Activated CD4-positive, alpha-beta T cell treated with anti-CD3 and anti-CD28 coated beads, Interleukin-10, Interleukin-2, amounts not matched to agents 100 ng/mL and 50 ng/mL, durations not matched to agents 16 hours and 8 hours (primary cell): ENCODE results near the gene SFXN2.
"Not testable (repeated sequence)": the region's sequence is repeated elsewhere in the genome, so short reads cannot be mapped to it uniquely, and the experiment has no call there.

ENCODE experiments used
- DNase-seq: peaks from one replicate; pipeline ENCODE4 v3.0.0-alpha.2; 2020

The SFXN2 gene

DNA sequence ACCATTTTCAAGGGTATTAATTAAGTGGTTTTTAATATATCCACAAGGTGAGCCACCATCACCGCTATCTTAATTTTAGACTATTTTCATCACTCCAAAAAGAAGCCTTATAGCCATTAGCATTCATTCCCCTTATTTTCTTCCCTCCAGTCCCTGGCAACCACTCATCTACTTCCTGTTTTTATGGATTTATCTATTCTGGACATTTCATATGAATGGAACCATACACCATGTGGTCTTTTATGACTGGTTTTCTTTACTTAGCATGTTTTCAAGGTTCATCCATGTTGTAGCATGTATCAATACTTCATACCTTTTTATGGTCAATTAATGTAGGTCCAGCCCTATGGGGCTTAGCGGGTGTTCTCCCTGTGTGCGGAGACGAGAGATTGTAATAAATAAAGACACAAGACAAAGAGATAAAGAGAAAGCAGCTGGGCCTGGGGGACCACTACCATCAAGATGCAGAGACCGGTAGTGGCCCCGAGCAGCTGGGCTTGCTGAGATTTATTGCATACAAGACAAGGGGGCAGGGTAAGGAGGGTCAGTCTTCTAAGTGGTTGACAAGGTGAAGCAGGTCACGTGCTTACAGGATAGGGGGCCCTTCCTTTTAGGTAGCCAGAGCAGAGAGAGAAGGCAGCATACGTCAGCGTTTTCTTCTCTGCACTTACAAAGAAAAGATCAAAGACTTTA is 44.0 kb downstream of the SFXN2 start:
- no peak for DNase-seq

DNA sequence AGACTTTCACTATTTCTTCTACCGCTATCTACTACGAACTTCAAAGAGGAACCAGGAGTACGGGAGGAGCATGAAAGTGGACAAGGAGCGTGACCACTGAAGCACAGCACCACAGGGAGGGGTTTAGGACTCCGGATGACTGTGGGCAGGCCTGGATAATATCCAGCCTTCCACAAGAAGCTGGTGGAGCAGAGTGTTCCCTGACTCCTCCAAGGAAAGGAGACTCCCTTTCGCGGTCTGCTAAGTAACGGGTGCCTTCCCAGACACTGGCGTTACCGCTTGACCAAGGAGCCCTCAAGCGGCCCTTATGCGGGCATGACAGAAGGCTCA is 44.5 kb downstream of the SFXN2 start:
- DNase-seq, result not testable (repeated sequence)

DNA sequence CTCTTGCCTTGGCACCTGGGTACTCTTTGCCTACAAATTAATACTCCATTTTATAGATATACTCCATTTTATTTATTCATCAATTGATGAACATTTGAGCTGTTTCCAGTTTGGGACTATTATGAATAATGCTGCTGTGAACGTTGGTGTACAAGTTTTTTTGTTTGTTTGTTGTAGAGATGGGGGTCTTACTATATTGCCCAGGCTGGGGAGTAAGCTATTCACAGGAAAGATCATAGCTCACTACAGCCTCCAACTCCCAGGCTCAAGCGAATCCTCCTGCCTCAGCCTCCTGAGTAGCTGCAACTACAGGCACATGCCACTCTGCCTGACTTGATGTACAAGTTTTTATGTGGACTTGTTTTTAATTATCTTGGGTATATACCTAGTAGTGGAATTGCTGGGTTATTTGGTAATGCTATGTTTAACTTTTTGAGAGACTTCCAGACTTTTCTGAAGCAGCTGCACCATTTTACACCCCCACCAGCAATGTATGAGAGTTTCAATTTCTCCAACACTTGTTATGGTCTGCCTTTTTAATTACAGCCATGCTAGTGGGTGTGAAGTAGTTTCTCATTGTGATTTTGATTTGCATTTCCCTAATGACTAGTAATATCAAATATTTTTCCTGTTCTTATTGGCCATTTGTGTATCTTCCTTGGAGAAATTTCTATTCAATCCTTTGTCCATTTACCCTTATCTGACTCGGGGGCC is 45.2 kb downstream of the SFXN2 start:
- DNase-seq, result no peak

DNA sequence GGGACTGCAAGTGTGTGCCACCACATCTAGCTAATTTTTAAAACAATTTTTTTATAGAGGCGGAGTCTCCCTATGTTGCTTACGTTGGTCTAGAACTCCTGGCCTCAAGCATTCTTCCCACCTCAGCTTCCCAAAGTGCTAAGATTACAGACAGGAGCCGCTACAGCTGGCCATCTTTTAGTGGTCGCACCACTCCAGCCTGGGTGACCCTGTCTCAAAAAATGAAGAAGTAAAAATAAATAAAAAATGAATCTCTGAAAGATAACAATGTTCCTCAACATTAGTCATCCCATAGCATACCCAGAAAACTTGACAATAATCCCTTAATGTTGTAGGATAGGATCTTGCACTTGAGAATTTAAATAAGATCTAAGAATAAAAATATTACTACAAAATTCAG is 47.5 kb downstream of the SFXN2 start:
- DNase-seq, result no peak

DNA sequence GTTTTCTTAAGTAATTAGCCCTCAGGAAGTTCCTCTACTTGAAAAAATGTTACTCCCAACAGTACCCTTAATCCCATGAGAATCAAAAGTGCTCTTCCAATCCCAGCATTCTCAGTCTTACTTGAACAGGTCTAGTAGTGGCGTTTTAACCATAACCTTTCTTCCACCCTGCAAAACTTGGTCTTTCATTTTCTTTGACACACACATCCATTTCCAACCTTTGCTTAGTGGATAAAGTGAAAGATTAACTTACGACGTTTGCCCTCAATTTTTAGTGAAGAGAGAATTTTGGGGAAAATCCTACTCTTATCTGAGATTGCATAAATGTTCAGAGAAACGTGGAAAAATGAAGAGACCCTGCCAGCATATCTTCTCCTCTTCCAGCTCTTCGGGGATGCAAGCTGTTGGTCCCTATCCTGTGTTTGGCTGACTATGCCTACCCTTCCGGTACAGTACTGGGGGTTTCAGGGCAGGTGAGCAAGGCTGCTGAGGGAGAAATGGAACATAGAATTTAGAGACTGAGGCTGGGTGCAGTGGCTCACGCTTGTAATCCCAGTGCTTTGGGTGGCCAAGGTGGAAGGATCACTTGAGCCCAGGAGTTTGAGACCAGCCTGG is 48.1 kb downstream of the SFXN2 start:
- DNase-seq, result no peak

DNA sequence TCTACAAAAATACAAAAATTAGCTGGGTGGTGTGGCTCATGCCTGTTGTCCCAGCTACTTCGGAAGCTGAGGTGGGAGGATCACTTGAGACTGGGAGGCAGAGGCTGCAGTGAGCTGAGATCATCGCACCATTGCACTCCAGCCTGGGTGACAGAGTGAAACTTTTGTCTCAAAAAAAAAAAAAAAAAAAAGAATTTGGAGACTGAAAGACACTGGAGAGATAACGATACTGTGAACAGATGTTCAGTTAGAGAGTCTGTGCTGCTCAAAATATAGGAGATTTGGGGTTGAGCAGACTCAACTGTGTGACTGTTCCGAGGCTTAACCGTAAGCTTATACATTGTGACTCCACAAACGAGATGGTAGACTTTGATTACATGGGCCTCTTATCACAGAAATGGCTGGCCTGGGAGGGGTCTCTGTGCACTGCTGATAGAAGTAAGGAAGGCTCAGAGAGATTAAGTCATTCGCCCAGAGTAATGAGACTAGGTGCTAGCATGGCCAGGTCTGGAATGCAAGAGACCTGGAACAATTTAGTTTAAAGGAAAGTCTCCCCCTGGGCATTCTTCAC is 48.7 kb downstream of the SFXN2 start:
- no peak for DNase-seq

DNA sequence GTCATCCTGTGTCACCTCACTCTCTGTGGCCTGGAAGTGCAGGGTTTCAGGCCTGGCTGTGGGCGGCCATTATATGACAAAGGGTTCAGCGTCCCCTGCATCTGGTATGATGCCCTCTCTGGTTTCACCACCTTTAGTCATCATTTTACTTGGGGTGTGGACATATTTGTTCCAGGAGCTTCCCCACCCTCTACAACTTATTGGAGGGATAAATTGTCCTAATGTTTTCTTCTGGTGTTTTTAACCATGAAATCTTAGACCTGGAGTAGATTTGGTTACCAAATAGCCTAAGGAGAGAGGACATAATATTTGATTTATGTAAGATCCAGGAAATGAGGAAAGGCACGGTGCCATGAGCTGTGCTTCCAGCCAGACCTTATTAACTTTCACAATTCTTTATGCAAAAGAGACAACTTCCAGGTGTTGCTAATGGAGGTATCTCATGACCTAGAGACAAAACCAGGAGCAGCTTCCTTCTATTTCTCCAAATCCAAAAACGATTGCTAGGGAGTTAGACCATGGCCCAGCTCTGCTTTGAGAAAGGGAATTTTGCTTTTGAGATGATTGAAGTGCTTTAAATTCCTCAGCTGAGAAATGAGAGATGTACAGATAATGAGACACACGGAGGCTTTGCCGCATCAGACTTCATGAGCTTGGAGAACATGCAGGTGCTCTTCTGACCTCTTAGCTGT is 50.2 kb downstream of the SFXN2 start:
- DNase-seq, result no peak

DNA sequence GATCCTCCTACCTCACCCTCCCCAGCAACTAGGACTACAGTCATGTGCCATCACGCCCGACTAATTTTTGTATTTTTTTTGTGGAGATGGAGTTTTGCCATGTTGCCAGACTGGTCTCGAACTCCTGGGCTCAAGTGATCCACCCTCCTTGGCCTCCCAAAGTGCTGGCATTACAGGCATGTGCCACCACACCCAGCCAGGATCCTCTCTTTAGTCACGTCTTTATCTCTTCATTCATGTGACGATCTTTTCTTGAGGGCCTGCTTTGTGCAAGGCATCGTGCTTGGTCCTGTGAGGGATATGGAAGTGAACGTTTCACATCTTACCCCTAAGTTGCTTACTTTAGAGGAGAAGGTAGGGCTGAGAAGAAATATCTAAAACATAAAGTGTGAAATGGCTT is 50.9 kb downstream of the SFXN2 start:
- no peak for DNase-seq

DNA sequence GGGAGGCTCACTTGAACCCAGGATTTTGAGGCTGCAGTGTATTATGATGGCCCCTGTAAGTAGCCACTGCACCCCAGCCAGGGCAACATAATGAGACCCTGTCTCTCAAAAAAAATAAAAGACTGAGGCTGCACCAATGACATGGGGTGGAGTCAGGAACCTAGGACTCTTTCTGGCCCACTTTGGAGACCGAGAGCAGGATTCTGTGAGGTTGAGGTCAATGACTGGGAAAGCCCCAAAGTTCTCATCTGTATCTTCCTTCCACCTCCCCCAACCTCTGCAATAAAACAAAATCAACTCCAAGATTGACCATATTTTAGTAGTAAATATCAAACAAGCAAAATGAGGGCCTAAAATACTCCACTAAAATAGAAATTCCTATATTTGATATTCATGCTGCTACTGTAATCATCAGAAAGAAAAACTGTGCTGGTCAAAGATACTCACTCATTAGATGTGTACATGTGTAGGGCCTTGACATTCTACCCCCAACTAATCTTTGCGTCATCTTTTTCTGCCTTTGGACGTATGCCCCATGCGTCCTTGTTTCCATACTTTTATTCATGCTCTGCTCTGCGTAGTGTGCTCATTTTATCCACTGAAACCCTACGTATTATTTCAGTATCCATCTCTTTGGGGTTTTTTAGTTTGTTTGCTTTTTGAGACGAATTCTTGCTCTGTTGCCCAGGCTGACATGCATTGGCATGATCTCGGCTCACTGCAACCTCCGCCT is 53.2 kb downstream of the SFXN2 start:
- no peak for DNase-seq

DNA sequence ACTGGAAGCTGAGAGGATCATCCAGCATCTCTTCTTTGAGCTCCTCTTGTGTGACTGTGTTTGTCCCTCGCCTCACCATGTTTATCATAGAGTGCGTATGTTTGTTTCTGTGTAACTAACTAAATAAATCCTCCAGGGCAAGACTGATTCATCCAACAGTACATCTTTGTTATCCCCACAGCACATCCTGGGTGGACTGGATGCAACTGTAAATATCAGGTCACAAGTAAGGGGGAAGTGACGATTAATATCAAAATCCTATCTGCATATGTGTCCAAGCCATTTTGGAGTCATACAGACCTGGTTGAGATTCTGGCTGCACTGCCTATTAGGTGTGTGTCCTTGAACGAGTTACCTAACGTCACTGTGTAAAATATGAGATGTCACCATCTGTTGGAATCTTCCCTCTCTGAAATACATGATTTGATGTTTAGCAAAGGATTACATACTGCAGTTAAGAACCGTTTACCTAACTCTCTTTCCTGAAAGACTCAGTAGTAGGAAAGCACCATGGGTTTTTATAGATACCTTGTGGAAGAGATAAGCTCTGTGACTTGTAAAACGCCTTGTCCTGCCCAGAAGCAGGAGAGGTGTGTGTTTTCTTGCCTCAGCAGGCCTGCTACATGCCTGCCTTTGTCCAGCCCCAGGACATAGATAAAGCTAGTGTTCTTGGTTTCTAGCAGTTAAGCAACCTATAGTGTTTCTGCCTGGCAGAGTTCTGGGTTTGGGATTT is 55.1 kb downstream of the SFXN2 start:
- DNase-seq, result no peak

DNA sequence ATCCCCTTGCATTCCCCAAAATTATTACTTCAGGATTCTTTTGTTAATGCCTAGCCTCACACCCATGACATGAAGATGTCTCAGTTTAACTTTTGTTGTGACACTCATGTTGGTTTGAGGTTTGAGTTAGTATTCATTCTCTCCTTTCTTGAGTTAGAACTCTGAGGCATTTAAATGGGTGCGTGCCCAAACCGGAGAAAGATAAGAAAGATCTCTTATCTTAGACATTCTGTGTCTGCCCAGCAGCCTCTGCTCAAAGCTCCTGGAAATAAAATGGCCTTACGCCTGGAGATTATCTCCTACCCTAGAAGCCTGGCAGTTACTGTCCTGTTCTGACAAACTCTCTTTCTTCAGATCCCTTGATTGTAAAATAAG is 55.7 kb downstream of the SFXN2 start:
- DNase-seq, result peak; percentile 30

DNA sequence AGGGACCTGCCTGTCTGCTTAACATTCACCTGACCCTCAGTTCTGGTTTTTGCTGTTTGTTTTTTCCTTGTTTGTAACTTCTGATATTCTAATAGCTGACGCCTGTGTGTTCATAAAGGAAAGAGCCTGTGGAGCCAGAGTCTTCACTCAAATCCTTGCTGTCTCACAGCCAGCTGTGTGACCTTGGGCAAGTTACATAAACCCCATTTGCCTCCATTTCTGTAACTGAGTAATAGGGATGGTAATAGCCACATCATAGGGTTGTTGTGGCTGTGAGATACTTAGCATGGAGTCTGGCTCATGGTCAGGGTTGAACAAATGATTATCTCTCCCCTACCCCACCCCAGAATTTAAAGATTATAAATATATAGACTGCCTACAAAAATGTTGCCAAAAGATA is 56.4 kb downstream of the SFXN2 start:
- DNase-seq, result no peak

DNA sequence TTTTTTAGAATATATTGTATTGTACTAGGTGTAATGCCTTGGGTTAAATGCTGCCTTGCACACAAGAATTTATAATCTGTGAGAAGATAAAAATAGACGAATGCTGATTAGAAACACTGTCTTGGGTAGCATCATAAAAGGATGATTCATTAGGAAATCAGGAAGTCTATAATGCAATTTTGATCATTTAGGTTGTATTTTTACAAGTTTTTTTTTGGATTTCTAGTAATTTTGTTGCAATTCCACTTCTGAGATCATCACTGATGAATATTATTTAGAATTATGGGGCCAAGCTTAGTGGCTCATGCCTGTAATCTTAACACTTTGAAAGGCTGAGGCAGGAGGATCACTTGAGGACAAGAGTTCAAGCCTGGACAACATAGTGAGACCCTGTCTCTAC is 58.9 kb downstream of the SFXN2 start:
- no peak for DNase-seq

DNA sequence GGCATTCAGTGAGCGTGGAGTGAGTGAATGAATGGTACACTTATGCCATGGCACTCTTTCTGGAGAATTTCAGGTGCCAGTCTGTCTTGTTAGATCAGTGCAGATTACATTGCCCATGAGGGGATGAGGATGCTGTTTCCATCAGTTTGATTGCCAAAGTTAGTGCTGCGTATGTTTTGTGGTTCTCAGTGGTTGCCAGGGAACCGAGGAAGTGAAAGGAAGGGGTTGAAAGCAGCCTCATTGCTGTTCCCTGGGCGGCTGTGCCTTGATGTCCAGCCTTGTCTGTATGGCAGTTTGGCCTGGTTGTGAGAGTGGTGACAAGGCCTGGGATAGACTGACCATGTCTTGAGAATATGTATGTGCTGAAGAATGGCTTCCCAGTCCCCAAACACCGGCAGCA is 59.5 kb downstream of the SFXN2 start:
- DNase-seq, result peak; percentile 39

DNA sequence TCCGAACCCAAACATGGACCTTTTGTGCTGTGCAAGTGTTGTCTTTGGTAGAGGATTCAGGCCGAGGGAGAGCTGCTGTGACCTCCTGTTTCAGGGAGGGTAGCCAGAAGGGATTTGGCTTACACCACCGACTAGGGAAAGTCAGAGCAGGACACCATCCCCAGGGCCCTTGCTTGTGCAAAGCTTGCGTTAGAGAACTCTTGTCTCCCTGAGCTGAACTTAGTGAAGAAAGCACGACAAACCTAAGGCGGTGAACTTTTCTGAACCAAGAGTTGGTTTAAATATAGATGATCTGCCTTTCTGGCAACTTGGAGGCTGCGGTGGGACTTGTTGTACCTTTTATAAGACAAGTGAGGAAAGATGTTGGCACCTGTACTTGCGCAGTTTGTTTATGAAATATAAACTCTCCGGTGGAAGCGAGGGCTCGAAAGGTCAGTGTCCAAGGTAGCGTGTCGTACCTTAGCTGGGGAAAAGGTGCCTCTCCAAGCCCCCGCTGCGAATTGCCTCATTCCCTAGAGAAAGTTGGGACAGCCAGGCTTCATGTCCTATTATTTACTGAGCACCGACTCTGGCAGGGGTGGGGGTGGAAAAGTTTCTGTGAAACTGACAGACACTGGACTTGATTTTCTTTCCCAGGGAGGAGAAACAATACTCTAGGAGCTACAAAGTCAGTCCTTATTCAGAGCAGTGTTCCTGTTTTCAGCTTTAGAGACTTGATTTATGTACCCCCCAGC is 60.9 kb downstream of the SFXN2 start:
- no peak for DNase-seq

DNA sequence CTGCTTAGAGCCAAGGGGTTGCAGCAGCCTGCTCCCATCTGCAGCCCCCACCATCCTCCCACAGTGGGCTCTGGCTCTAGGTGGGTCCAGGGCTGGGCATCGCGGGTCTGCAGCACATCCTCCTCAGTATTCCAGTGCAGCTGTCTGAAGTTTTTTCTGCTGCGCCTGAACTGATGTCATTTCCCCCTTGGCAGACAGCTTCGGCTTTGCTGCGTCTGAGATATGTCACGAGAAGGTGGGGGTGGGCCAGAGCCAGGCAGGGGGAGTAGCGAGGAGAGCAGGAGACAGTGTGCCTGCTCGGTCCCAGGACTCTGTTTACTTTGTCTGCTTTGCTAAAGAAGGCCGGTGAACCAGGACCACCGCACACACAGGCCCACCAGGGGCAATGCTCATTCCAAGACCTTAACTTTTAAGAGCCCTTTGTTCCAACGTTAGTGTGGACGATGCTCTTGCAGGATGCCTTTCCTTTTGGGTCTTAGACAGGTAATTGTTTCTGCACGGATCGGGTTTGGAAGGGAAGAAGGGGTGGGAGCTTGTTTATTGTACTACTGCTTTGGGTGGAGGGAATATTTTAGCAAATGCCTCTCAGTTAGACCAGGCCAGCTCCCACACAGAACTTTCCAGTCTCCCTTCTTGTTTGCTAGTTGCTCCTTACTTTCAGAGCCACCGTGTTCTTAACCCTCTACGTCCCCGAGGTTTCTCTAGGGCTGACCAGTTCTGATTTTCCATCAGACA is 61.7 kb downstream of the SFXN2 start:
- DNase-seq, result no peak

DNA sequence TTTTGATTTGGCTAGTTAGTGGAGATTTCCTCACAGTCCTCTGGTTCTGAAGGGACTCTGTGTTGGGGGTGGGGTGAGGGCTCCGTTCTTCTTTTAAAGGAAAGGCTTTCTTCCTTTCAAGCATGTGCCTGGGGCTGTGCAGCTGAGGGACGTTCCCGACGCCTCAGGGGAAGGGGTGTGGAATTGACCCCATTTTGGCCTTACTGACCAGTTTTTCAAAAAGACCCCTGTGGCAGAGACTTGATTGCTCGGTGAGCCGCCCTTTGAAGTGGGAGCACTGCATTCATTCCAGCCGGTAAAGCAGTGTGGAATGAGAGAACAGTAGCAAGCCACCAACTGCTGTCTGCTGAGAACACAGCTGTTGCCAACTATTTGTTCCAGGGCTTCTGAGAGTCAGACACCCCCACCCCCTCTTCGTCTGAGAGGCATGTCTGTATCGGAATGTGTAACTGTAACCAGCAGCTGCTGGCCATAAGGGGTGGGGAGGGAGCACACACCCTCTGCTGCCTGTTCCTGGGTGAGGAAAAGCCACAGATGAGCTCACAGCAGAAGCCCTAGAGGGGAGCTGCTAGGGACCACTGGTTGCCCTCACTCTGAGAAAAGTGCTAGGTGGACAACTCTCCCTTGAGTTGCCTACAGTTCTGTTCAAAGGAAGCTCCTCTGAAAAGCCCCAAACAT is 62.5 kb downstream of the SFXN2 start:
- DNase-seq, result peak; percentile 31

DNA sequence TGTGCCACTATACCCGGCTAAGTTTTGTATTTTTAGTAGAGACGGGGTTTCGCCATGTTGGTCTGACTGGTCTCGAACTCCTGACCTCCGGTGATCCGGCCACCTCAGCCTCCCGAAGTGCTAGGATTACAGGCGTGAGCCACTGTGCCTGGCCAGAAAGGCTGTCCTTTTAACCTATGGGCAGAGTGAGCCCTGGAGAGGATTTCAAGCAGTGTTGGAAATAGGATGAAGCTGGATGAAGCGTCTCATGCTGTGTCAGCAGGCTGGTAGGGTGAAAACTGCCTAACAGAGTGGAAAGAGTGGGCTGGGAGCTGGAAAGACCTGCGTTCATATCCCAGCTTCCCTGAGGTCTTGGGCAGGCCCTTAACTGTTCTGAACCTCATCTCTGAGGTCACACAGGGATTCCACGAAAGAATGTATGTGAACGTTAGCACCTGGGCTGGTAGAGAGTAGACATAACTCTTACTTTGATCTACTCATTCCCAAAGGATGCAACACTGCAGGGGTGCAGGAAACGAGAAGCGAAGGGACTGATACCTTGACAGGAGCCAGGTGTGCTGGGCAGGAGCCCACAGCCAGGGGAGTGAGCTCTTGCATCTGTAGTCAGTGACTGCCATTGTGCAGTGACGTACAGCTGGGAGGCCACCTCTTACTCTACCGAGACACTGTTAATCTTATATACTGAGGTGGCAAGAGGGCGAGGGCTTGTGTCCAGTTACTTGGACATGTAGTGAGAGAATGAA is 63.4 kb downstream of the SFXN2 start:
- DNase-seq, result no peak

DNA sequence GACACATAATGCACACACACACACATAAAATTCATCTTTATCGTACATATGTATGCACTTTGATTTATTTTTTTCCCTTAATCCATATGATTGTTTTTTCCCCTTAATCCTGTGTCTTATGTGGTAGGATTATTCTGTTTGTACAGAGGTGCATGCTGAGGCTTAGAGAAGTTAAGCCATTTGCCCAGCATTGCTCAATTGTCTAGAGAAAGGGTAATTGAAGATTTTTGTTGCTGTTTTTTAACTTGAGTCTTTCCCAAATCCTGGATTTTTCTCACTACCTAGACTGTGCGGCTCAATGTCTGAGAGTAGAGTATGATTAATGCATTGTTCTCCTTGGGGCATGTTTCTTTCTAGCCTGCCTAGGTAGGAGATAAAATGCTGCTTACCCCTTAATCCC is 64.3 kb downstream of the SFXN2 start:
- no peak for DNase-seq
